ENCODE measurements around the gene RRBP1.

DNA sequence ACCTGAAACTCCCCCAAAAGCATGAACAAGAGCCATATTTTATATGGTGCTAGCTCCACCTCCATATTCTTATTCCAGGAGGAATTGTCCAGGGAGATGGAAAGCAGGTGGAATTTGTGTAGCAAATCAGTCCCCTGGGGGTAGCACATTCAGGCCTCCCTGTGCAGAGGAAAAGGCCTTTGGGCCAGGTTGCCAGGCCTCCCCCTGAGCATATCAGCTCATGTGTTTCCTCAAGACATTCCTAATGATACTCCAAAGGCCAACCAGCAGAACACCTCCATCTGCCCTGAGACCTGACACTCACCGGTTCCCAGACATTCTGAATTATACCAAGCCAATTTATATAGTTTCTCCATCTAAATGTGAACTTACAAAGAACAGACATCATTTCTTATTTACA, 15.1 kb upstream of the RRBP1 start:
- TF ChIP-seq POLR2A (IDR thresholded peaks at IDR 0.05) = no peak
- TF ChIP-seq, protein P1, sequence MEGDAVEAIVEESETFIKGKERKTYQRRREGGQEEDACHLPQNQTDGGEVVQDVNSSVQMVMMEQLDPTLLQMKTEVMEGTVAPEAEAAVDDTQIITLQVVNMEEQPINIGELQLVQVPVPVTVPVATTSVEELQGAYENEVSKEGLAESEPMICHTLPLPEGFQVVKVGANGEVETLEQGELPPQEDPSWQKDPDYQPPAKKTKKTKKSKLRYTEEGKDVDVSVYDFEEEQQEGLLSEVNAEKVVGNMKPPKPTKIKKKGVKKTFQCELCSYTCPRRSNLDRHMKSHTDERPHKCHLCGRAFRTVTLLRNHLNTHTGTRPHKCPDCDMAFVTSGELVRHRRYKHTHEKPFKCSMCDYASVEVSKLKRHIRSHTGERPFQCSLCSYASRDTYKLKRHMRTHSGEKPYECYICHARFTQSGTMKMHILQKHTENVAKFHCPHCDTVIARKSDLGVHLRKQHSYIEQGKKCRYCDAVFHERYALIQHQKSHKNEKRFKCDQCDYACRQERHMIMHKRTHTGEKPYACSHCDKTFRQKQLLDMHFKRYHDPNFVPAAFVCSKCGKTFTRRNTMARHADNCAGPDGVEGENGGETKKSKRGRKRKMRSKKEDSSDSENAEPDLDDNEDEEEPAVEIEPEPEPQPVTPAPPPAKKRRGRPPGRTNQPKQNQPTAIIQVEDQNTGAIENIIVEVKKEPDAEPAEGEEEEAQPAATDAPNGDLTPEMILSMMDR (IDR thresholded peaks at IDR 0.05) = no peak
